Caki2 (cell line): ENCODE results near the gene ZNF672. TPM values are rescaled to one million over a fixed set of nuclear protein-coding genes. Genes with fewer than 3 reads are reported as not detected.

ENCODE experiments used
- DNase-seq: peaks from one replicate; pipeline ENCODE4 v3.0.0-alpha.2; 2015; ENCODE audit warnings: low read depth
- in situ Hi-C: cut with HindIII; loops from 2 replicates; pipeline ENCODE4 v1.10.0; 2016; ENCODE audit warnings: low sequenced_read_pairs, low pct_unique_long_range_greater_than_20kb, mixed read lengths
- total RNA-seq: library from RNA; depleted of rRNA; stranded (reverse); fragments of >200 nt; shearing (Covaris generic); gene quantifications from 2 replicates; pipeline ENCODE4 v1.2.3, GENCODE V29; 2014; ENCODE audit warnings: low replicate concordance

ZNF672 gene
- total RNA-seq, 1 experiment from 2014 or later = 27.4 TPM

GRCh38 chr1:248847956-248848561 lies 10.0 kb downstream of the ZNF672 start:
- DNase-seq = no peak
- in situ Hi-C loops = no loop called here

- DNase-seq = no peak
- in situ Hi-C loops = no loop called here
These were observed 10.6 kb downstream of the ZNF672 start for GRCh38 chr1:248848602-248849001.

DNA sequence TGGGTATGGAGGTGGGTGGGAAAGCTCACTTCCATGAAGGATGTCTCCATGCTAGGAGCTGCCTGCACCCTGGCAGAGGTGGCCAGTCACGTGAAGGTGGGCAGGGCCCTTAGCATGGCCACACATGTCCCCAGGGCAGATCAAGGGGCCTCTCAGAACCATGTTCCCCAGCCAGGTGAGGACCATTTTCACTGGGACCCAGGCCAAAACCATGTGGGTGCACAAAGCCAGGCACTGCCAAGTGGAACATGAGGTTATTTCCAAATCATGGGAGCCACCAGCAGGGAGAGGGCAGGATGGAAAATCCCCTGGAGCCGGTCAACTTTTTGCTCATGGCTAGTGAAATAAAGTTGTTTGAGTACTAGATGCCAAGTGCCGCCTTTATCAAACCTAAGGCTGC lies 11.1 kb downstream of the ZNF672 start:
- no peak for DNase-seq
- in situ Hi-C loops = no loop called here

- in situ Hi-C loops = no loop called here
- no peak for DNase-seq
These were observed 11.6 kb downstream of the ZNF672 start for GRCh38 chr1:248849637-248850036.

- in situ Hi-C loops = no loop called here
- DNase-seq = no peak
These were observed 12.1 kb downstream of the ZNF672 start for GRCh38 chr1:248850124-248850523.

GRCh38 chr1:248850536-248851251 lies 12.7 kb downstream of the ZNF672 start:
- in situ Hi-C loops = no loop called here
- no peak for DNase-seq

DNA sequence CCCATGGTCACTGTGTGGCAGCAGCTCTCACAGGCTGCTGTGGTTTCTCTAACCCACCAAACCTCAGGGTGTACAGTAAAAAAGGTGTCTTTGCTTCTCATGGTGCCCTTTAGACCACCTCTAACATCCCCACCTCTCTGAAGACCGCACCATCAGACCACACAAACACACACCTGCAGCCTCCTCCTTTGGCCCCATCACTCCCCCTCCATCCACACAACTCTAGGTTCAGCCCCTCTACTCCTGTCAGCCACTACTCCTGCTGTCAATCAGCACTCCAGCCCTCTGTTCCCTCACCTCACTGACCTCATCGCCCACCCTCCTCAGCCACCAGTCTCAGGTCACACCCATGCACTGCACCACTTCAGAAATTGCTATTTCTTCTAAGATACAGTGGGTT lies 13.4 kb downstream of the ZNF672 start:
- DNase-seq = no peak
- in situ Hi-C loops = no loop called here

GRCh38 chr1:248852481-248853405 lies 14.7 kb downstream of the ZNF672 start:
- in situ Hi-C loops = no loop called here

GRCh38 chr1:248853663-248854375 lies 15.8 kb downstream of the ZNF672 start:
- no peak for DNase-seq
- in situ Hi-C loops = no loop called here

More at GRCh38 chr1:248852481-248853405, 14.7 kb downstream of the ZNF672 start:
- no peak for DNase-seq

- in situ Hi-C loops = no loop called here
- no peak for DNase-seq
These were observed 17.6 kb downstream of the ZNF672 start for GRCh38 chr1:248855580-248855979.

GRCh38 chr1:248856176-248856575 lies 18.2 kb downstream of the ZNF672 start:
- in situ Hi-C loops = no loop called here
- no peak for DNase-seq

- in situ Hi-C loops = no loop called here
- no peak for DNase-seq
These were observed 19.2 kb downstream of the ZNF672 start for GRCh38 chr1:248857201-248857600.

GRCh38 chr1:248857749-248858095 lies 19.7 kb downstream of the ZNF672 start:
- no peak for DNase-seq
- in situ Hi-C loops = no loop called here

GRCh38 chr1:248858096-248858890 lies 20.3 kb downstream of the ZNF672 start:
- in situ Hi-C loops = no loop called here
- peak; percentile 63 for DNase-seq

GRCh38 chr1:248858891-248859889 lies 21.2 kb downstream of the ZNF672 start, which contains the start of gene ZNF692:
TSS of gene ZNF692 (minus strand) at chr1:248859085. CDS start at chr1:248858309, 776 bp downstream.
- peak; percentile 94 for DNase-seq

DNA sequence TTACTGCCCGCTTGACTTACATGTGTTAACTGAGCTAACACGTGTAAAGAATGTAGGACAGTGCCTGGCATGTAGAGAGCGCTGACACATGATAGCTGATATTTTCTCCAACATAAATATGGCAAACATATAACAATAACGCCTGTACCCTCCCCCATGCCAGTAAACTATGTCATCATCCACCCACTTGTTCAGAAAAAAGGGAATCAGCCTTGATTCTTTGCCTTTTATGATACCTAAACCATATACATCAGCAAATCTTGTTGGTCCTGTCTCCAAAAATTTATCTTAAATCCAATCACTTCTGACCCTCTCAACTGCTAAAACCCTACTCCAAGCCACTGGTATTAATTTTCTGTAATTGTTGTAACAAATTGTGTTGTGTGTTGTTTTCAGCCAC lies 22.0 kb downstream of the ZNF672 start:
- in situ Hi-C loops = no loop called here
- no peak for DNase-seq

More at GRCh38 chr1:248858891-248859889, 21.2 kb downstream of the ZNF672 start, which contains the start of gene ZNF692:
- in situ Hi-C loops = no loop called here
